Measurements from ENCODE around the gene EVX2. TPM values are rescaled to one million over a fixed set of nuclear protein-coding genes. Genes with fewer than 3 reads are reported as not detected.

The EVX2 gene
- polyA plus RNA-seq (ENCODE audit: insufficient read length in 4 of 4) = under 1 TPM in 1 of 4 donors, not detected in 3; 0.05 TPM

- DNase-seq (ENCODE audit: low read depth in 4 of 4, low spot score in 2 of 4) = no peak
Measured at GRCh38 chr2:176083796-176084261, at the start of gene EVX2. Gene EVX2 (minus strand): TSS chr2:176083962. CDS start chr2:176083776, 186 bp downstream.

DNA sequence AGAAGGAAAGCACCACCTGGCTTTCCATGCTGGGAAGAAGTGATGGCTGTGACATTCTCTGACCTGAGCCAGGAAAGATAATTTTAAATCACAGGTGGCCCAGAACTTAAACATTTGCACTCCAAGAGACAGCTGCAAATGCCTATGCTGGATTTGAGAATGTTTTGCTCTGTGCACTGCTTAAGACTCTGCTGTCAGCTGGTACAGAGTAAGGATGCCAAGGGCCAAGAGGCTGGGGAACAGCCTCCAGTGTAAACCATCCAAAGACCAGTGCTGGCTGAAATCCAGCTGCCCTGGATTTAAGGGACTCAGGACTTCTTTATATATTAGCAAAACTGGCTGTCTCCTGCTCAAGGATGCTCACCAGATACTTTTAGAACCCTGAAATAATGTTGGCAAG lies 49.6 kb upstream of the EVX2 start:
- no peak for DNase-seq (ENCODE audit: low read depth in 4 of 4, low spot score in 2 of 4)

GRCh38 chr2:176132205-176133171 lies 48.7 kb upstream of the EVX2 start:
- no peak for DNase-seq (ENCODE audit: low read depth in 4 of 4, low spot score in 2 of 4)

DNA sequence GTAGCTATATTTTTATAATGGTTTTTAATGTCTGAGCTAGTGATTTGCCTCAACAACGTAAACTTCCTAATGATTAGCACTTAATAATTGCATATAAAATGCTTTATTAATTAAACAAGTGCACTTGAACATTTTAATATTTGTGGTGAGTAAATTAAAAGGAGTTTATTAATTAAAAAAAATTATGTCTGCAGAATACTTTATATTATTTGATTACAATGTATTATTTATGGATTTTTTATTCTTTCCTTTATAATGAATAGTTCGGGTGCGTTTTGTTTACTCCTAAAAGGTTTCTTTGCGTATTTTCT lies 48.0 kb upstream of the EVX2 start:
- DNase-seq (ENCODE audit: low read depth in 4 of 4, low spot score in 2 of 4) = no peak

DNA sequence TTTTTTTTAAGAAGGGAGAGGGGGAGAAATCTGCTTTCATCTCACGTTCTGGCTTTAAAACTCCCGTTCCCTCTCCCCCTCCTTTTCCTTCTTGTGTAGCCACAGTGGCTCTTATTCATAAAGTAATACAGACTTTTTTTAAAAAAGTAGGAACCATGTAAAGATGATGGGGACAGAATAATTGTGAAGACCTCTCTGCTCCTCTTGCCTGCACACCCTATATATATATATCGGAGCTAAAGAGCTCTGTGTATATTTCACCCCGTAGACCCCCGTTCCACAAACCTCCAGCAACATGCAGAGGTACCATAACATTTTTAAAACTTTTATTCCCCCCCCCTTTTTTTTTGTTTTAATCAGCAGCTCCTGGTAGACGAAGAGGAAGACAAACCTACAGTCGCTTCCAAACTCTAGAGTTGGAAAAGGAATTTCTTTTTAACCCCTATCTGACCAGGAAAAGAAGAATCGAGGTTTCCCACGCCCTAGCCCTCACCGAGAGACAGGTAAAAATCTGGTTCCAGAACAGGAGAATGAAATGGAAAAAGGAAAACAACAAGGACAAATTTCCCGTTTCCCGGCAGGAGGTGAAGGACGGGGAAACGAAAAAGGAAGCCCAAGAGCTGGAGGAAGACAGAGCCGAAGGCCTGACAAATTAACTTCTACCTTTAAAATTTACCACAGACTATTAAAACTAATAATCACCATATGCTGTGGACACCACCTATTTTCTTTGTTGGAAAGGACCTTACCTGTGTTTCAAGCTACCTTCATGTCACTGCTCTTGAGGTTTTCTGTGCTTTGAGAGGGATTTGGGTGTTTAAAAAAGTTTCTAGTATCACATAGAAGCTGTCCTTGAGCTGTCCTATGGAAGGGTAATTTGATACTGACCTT lies 47.4 kb upstream of the EVX2 start:
- no peak for DNase-seq (ENCODE audit: low read depth in 4 of 4, low spot score in 2 of 4)

DNA sequence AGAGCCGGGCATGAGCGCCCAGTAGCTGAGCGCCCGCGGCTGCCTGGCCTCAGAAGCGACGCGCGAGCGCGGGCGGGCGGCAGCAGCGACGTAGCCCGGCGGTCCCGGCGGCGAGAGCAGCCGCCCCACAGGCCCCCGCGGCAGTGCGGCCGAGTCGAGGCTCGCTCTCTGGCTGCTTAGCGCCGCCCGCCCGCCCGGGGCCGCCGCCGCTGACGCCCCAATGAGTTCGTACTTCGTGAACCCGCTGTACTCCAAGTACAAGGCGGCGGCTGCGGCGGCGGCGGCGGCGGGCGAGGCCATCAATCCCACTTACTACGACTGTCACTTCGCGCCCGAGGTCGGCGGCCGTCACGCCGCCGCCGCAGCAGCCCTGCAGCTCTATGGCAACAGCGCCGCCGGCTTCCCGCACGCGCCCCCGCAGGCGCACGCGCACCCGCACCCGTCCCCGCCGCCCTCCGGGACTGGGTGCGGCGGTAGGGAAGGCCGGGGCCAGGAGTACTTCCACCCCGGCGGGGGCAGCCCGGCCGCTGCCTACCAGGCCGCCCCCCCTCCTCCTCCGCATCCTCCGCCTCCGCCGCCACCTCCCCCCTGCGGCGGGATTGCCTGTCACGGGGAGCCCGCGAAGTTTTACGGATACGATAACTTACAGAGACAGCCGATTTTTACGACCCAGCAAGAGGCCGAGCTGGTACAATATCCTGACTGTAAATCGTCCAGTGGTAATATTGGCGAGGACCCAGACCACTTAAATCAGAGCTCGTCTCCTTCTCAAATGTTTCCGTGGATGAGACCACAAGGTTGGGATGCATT lies 46.6 kb upstream of the EVX2 start:
- DNase-seq (ENCODE audit: low read depth in 4 of 4, low spot score in 2 of 4) = peak in 1 of 4 donors; percentile 93

DNA sequence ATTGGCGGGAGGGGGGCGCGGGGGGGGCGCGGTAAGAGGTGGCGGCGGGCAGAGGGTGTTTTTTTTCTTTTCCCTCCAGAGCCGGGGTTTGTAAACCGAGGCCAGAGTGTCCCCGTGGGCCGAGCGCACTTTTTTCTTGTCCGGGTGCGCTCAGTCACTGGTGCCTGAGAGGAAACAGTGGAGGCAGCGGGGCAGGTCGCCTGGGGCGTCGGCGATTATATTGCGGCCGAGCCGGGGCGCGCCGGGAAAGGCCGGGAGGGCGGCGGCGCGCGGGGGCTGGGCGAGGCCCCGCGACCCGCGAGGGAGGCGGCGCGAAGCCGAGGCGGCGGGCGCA lies 46.0 kb upstream of the EVX2 start:
- DNase-seq (ENCODE audit: low read depth in 4 of 4, low spot score in 2 of 4) = no peak

DNA sequence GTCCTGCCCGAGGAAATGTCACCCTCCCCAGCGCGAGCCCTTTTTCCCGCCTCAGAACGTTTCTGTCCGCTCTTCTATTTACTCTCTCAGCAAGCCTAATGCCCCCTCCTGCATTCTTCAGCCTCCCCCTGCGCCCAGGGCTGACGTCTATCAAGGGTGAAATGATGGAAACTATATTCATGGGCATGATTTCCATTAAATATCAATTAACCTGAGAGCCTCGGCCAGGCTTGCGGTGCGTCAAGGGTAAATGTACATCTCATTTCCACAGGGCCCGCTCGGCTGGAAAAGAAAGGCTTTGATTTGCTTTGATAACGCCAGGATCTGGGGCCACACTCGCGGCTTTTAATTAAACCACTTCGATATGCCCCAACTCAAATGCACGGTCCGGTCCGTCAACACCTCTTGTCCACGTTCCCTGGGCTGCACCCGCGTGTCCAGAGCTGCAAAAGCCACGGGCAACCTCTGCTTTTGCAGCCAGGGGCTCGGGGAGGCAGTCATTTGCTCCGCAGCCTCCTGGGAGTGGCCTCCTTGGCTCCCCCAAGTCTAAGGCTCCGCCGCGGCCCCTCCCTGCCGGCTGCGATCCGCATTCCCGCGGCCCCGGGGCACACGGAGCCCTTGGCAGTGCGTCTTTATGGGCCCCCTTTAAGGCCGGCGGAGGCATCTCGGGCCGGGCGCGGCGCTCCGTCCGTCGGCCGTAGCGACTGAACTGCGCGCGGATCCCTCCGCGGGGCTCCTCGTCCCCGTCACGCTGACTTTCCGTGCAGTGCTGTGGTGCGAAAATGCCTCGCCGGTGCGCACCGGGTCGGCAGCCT lies 45.4 kb upstream of the EVX2 start, which contains the start of gene HOXD8:
Gene HOXD8, plus strand, starts transcription at position 724 of the 815 bp plus-strand sequence. CDS start 662 bp downstream, outside the sequence.
- no peak for DNase-seq (ENCODE audit: low read depth in 4 of 4, low spot score in 2 of 4)

DNA sequence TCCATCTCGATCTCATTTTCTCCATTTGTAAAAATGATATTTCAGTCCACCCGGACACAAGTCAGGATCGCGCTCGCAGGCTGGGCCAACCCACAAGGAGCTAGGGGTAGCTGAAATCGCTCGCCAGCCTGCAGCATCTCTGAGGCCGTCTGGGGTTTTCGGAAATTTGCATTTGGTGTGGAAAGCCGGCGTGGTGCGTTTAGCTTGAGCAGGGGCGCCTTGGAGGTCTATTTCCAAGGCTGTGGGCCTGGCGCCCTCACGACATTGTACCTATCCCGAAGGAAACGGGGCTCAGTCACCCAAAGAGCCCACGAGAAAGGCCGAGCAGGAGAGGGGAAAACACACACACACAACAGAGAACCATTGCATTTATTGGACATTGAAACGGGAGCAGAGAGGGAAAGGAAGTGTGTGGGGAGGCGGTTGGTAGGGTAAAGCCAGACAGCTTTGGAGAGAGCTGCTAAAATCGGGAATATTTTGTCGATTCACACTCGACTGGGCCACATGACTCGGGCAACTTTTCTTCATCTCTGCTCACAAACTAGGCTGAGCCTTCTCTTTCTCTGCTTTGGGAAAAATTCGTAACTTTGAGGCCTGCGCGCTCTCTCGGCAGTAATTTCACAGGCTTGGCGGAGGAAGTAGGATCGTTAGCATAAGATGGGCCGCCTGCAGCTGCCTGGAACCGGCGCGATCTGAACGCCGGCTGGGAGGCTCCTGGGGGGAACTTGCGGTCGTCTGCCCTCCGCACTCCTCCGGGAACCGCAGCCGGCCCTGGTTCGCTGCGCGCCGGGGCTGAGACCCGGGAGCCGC lies 44.6 kb upstream of the EVX2 start:
- no peak for DNase-seq (ENCODE audit: low read depth in 4 of 4, low spot score in 2 of 4)

DNA sequence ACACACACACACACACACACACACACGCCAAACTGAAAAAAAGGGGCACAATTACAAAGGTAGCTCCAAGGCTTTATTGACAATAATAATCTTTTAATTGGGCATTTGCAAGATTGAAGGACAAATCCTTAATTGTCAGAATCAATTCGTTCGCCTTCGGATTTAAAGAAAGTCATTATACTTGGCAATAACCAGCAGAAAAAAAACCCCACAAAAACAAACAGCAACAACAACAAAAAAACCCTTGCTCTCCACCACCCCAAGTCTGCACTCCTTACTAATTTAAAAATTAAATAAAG lies 44.0 kb upstream of the EVX2 start:
- no peak for DNase-seq (ENCODE audit: low read depth in 4 of 4, low spot score in 2 of 4)

GRCh38 chr2:176126929-176127773 lies 43.4 kb upstream of the EVX2 start:
- DNase-seq (ENCODE audit: low read depth in 4 of 4, low spot score in 2 of 4) = no peak

DNA sequence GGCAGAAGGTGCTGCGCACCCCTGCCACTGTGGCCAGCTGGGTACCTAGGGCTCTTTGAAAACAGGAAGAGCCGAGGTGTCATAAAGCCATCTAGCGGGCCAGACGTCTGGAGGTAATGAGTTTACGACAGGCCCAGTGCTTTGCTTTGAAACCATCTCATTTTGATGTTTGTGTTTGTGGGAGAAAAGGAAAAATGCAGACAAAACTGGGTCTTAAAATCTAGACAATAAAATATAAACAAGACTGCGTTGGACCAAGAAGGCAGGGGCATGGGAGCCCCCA lies 42.0 kb upstream of the EVX2 start:
- DNase-seq (ENCODE audit: low read depth in 4 of 4, low spot score in 2 of 4) = no peak

- DNase-seq (ENCODE audit: low read depth in 4 of 4, low spot score in 2 of 4) = no peak
Measured at GRCh38 chr2:176124947-176125771, 41.4 kb upstream of the EVX2 start.

- no peak for DNase-seq (ENCODE audit: low read depth in 4 of 4, low spot score in 2 of 4)
Measured at GRCh38 chr2:176124110-176124946, 40.6 kb upstream of the EVX2 start.

DNA sequence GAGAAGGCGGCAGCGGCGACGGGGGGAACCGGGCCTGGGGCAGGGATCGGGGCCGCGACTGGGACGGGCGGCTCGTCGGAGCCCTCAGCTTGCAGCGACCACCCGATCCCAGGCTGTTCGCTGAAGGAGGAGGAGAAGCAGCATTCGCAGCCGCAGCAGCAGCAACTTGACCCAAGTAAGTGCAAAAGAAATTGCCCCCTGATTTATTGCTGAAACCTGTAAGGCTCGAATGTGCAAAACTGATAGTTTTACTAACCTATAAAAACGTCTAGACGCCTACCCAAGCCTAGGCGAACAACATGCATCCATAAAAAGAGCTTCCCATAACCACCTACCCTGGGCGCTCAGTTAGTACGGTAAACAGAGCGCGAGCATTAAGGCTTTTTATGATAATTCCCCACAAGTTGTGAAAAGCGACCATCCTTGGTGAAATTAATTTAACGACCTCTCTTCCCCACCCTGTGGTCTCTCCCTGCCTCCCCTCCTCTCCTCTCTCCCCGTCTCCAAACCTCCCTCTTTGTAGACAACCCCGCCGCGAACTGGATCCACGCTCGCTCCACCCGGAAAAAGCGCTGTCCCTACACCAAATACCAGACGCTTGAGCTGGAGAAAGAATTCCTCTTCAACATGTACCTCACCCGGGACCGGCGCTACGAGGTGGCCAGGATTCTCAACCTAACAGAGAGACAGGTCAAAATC lies 39.8 kb upstream of the EVX2 start:
- DNase-seq (ENCODE audit: low read depth in 4 of 4, low spot score in 2 of 4) = no peak
